Ectodermal cell (in vitro differentiated cells): ENCODE measurements around the gene PTRHD1. TPM values are rescaled to one million over a fixed set of nuclear protein-coding genes. Genes with fewer than 3 reads are reported as not detected.

Source experiments
- H3K27ac ChIP-seq: 2 replicates; pipeline ENCODE4 v1.7.0; 2013; ENCODE audit warnings: mild to moderate bottlenecking, low read depth, low read length; ENCODE audit not compliant: insufficient read depth, poor library complexity, severe bottlenecking
- H3K27me3 ChIP-seq: 2 replicates; pipeline ENCODE4 v1.7.0; 2013; ENCODE audit warnings: mild to moderate bottlenecking, low read length; ENCODE audit not compliant: insufficient read depth, control insufficient read depth, poor library complexity, severe bottlenecking
- H3K36me3 ChIP-seq: one replicate; pipeline ENCODE4 v1.7.0; 2013; ENCODE audit warnings: low read length; ENCODE audit not compliant: control insufficient read depth, insufficient read depth
- H3K4me1 ChIP-seq: one replicate; pipeline ENCODE4 v1.7.0; 2013; ENCODE audit warnings: low read length; ENCODE audit not compliant: control insufficient read depth, insufficient read depth
- H3K4me3 ChIP-seq: 2 replicates; pipeline ENCODE4 v1.7.0; 2013; ENCODE audit warnings: low read depth, low read length, control low read depth; ENCODE audit not compliant: insufficient read depth
- H3K9me3 ChIP-seq: 2 replicates; pipeline ENCODE4 v1.7.0; 2013; ENCODE audit warnings: mild to moderate bottlenecking, low read length, moderate library complexity; ENCODE audit not compliant: control insufficient read depth
- WGBS, 2 experiments: methylation state at CpG; one replicate each; pipeline ENCODE4 v1.1.7; 2013; ENCODE audit warnings: missing lambda C conversion rate in 2 of 2; 5-methylcytosine and 5-hydroxymethylcytosine counted together
- polyA plus RNA-seq, 4 experiments: library from polyadenylated mRNA; stranded (reverse); fragments of 50-300 nt; gene quantifications; one replicate each; pipeline ENCODE4 v1.2.3, GENCODE V29; 2013

PTRHD1 gene
- polyA plus RNA-seq (2013, experiment 1 of 4): 51.7 TPM
- polyA plus RNA-seq (2013, experiment 2 of 4): 48.3 TPM
- polyA plus RNA-seq (2013, experiment 3 of 4): 54.3 TPM
- 52.3 TPM for polyA plus RNA-seq (2013, experiment 4 of 4)

GRCh38 chr2:24792874-24793760 is at the start of gene PTRHD1, which contains the start of gene CENPO:
Gene PTRHD1, minus strand, starts transcription at chr2:24793391. Its CDS starts 14 bp downstream, at chr2:24793377.
Gene CENPO, plus strand, starts transcription at chr2:24793425. Its CDS starts 495 bp downstream, at chr2:24793920.
- Histone ChIP-seq H3K36me3 (peaks cover 15% of the 10 kb centered on the region), H3K27me3 (no peaks in the 10 kb centered on the region), H3K9me3 (no peaks in the 10 kb centered on the region), H3K4me3 (peak within 1 kb of the TSS; percentile 96), H3K4me1 (peaks cover 19% of the 10 kb centered on the region), H3K27ac (peak within 1 kb of the TSS; percentile 98)
- 0 to 1% methylated on average over 74 of the region's 74 CpGs for WGBS, 2 experiments

GRCh38 chr2:24842081-24843050 is 49.2 kb upstream of the PTRHD1 start:
- no peak overlapping the region for H3K27ac ChIP-seq
- no peak overlapping the region for H3K4me3 ChIP-seq
- no peaks in the 10 kb centered on the region for H3K4me1 ChIP-seq
- H3K9me3 ChIP-seq: no peaks in the 10 kb centered on the region
- WGBS, 2 experiments: 94 to 96% methylated on average over 39 of the region's 39 CpGs
- H3K27me3 ChIP-seq: no peaks in the 10 kb centered on the region
- no peaks in the 10 kb centered on the region for H3K36me3 ChIP-seq

GRCh38 chr2:24840962-24841945 is 48.1 kb upstream of the PTRHD1 start:
- WGBS, 2 experiments: 91 to 92% methylated on average over 26 of the region's 26 CpGs
- no peaks in the 10 kb centered on the region for H3K27me3 ChIP-seq
- no peak overlapping the region for H3K27ac ChIP-seq
- H3K4me3 ChIP-seq: no peak overlapping the region
- H3K9me3 ChIP-seq: no peaks in the 10 kb centered on the region
- H3K36me3 ChIP-seq: peaks cover 5% of the 10 kb centered on the region
- H3K4me1 ChIP-seq: no peaks in the 10 kb centered on the region

- 84 to 85% methylated on average over 17 of the region's 17 CpGs for WGBS, 2 experiments
- H3K9me3 ChIP-seq: no peaks in the 10 kb centered on the region
- peaks cover 7% of the 10 kb centered on the region for H3K36me3 ChIP-seq
- no peak overlapping the region for H3K4me3 ChIP-seq
- H3K4me1 ChIP-seq: no peaks in the 10 kb centered on the region
- no peaks in the 10 kb centered on the region for H3K27me3 ChIP-seq
- H3K27ac ChIP-seq: no peak overlapping the region
Observed at GRCh38 chr2:24840164-24840869, 47.1 kb upstream of the PTRHD1 start.

- H3K4me3 ChIP-seq: no peak overlapping the region
- H3K4me1 ChIP-seq: no peaks in the 10 kb centered on the region
- H3K36me3 ChIP-seq: peaks cover 7% of the 10 kb centered on the region
- H3K27ac ChIP-seq: no peak overlapping the region
- H3K27me3 ChIP-seq: no peaks in the 10 kb centered on the region
- WGBS, 2 experiments: 94 to 96% methylated on average over 15 of the region's 15 CpGs
- H3K9me3 ChIP-seq: no peaks in the 10 kb centered on the region
Observed at GRCh38 chr2:24839729-24840128, 46.5 kb upstream of the PTRHD1 start.

- Histone ChIP-seq H3K9me3 (no peaks in the 10 kb centered on the region), H3K4me1 (no peaks in the 10 kb centered on the region), H3K27me3 (no peaks in the 10 kb centered on the region), H3K27ac (no peak overlapping the region), H3K36me3 (peaks cover 13% of the 10 kb centered on the region), H3K4me3 (no peak overlapping the region)
- 93 to 95% methylated on average over 18 of the region's 18 CpGs for WGBS, 2 experiments
Observed at GRCh38 chr2:24838541-24838940, 45.4 kb upstream of the PTRHD1 start.

GRCh38 chr2:24837996-24838513 is 44.9 kb upstream of the PTRHD1 start:
- no peak overlapping the region for H3K4me3 ChIP-seq
- peaks cover 3% of the 10 kb centered on the region for H3K4me1 ChIP-seq
- 93 to 96% methylated on average over 4 to 5 of the region's 5 CpGs for WGBS, 2 experiments
- peaks cover 13% of the 10 kb centered on the region for H3K36me3 ChIP-seq
- no peak overlapping the region for H3K27ac ChIP-seq
- no peaks in the 10 kb centered on the region for H3K27me3 ChIP-seq
- H3K9me3 ChIP-seq: no peaks in the 10 kb centered on the region

- H3K27ac ChIP-seq: no peak overlapping the region
- peaks cover 13% of the 10 kb centered on the region for H3K4me1 ChIP-seq
- H3K4me3 ChIP-seq: no peak overlapping the region
- H3K9me3 ChIP-seq: no peaks in the 10 kb centered on the region
- H3K36me3 ChIP-seq: peaks cover 13% of the 10 kb centered on the region
- H3K27me3 ChIP-seq: no peaks in the 10 kb centered on the region
- 94 to 96% methylated on average over 9 of the region's 9 CpGs for WGBS, 2 experiments
Observed at GRCh38 chr2:24836706-24837105, 43.5 kb upstream of the PTRHD1 start.
